ENCODE measurements around the gene DIP2B. TPM values are rescaled to one million over a fixed set of nuclear protein-coding genes. Genes with fewer than 3 reads are reported as not detected.
"Not testable (repeated sequence)": the region's sequence is repeated elsewhere in the genome, so short reads cannot be mapped to it uniquely, and the experiment has no call there.

DIP2B gene
- 10 to 100 TPM; 22.3 to 39.5 (median 33.3) TPM for polyA plus RNA-seq (ENCODE audit: insufficient read depth in 1 of 5, insufficient read length in 5 of 5, low replicate concordance in 1 of 5)
- long read RNA-seq, donor 1, full-length matches to known transcripts: 3 of 53 reads
- long read RNA-seq, donor 1, partial matches to known transcripts: 50 of 53 reads
- long read RNA-seq, donor 1, other reads (novel, unspliced or antisense): 0 of 53 reads
- long read RNA-seq, donor 2, full-length matches to known transcripts: 5 of 5 reads
- long read RNA-seq, donor 2, partial matches to known transcripts: 0 of 5 reads
- long read RNA-seq, donor 2, other reads (novel, unspliced or antisense): 0 of 5 reads
- long read RNA-seq, donor 3, partial matches to known transcripts: 0 of 2 reads
- long read RNA-seq, donor 3, other reads (novel, unspliced or antisense): 0 of 2 reads
- long read RNA-seq, donor 4, partial matches to known transcripts: 10 of 12 reads
- long read RNA-seq, donor 4, other reads (novel, unspliced or antisense): 0 of 12 reads
- long read RNA-seq, donor 5, full-length matches to known transcripts: 2 of 27 reads
- long read RNA-seq, donor 5, partial matches to known transcripts: 25 of 27 reads
- long read RNA-seq, donor 5, other reads (novel, unspliced or antisense): 0 of 27 reads
- long read RNA-seq, donor 6, partial matches to known transcripts: 23 of 24 reads
- long read RNA-seq, donor 6, other reads (novel, unspliced or antisense): 0 of 24 reads
- long read RNA-seq, donor 7, full-length matches to known transcripts: 1 of 7 reads
- long read RNA-seq, donor 7, partial matches to known transcripts: 6 of 7 reads
- long read RNA-seq, donor 7, other reads (novel, unspliced or antisense): 0 of 7 reads
- long read RNA-seq, donor 8, partial matches to known transcripts: 11 of 11 reads
- long read RNA-seq, donor 8, other reads (novel, unspliced or antisense): 0 of 11 reads

GRCh38 chr12:50504798-50505674, at the start of gene DIP2B:
DIP2B (plus strand) TSS chr12:50504985; CDS start chr12:50505141, 156 bp downstream.
- peak; percentile 87 to 90 for DNase-seq

- no peak for DNase-seq
These were observed 46.2 kb upstream of the DIP2B start for GRCh38 chr12:50458606-50459005.

GRCh38 chr12:50467439-50467838, 37.3 kb upstream of the DIP2B start:
- no peak for DNase-seq

GRCh38 chr12:50477241-50477832, 27.4 kb upstream of the DIP2B start:
- no peak for DNase-seq

GRCh38 chr12:50482571-50482970, 22.2 kb upstream of the DIP2B start:
- DNase-seq: no peak

- no peak for DNase-seq
These were observed 21.3 kb upstream of the DIP2B start for GRCh38 chr12:50483488-50483887.

- no peak for DNase-seq
These were observed 16.0 kb upstream of the DIP2B start for GRCh38 chr12:50488801-50489200.

GRCh38 chr12:50498119-50498518, 6.7 kb upstream of the DIP2B start:
- not testable (repeated sequence) for DNase-seq

- peak in 1 of 2 donors; percentile 21 for DNase-seq
These were observed 1.1 kb downstream of the DIP2B start for GRCh38 chr12:50505675-50506530.

GRCh38 chr12:50506753-50507473, 2.1 kb downstream of the DIP2B start:
- DNase-seq: peak in 1 of 2 donors; percentile 23

- DNase-seq: no peak
These were observed 2.7 kb downstream of the DIP2B start for GRCh38 chr12:50507474-50507838.

- DNase-seq: no peak
These were observed 3.1 kb downstream of the DIP2B start for GRCh38 chr12:50507930-50508329.

GRCh38 chr12:50508414-50508813, 3.6 kb downstream of the DIP2B start:
- DNase-seq: no peak

GRCh38 chr12:50508970-50509663, 4.3 kb downstream of the DIP2B start:
- no peak for DNase-seq

- no peak for DNase-seq
These were observed 9.9 kb downstream of the DIP2B start for GRCh38 chr12:50514526-50515276.

GRCh38 chr12:50515587-50515986, 10.8 kb downstream of the DIP2B start:
- no peak for DNase-seq

- DNase-seq: no peak
These were observed 12.8 kb downstream of the DIP2B start for GRCh38 chr12:50517421-50518048.

GRCh38 chr12:50518090-50518489, 13.3 kb downstream of the DIP2B start:
- DNase-seq: no peak
